Upper lobe of left lung (tissue), 4 donors: ENCODE measurements around the gene SPNS3.

Source experiments
- EP300 ChIP-seq, 4 donors: sonication (generic); formaldehyde crosslinking; IDR thresholded peaks; one replicate each; pipeline ENCODE4 v1.5.1; 2017; ENCODE audit warnings: antibody characterized with exemption in 4 of 4, control low read depth in 2 of 4
- POLR2A ChIP-seq, 4 donors: fragments of 450-650 bp; IDR thresholded peaks; one replicate each; pipeline ENCODE4 v1.5.1; 2016 to 2017; ENCODE audit warnings: antibody characterized with exemption in 4 of 4, mild to moderate bottlenecking in 2 of 4
- POLR2AphosphoS5 ChIP-seq, 2 donors: sonication (generic); formaldehyde crosslinking; IDR thresholded peaks; one replicate each; pipeline ENCODE4 v1.5.1; 2017; ENCODE audit warnings: antibody characterized with exemption in 2 of 2
- TF ChIP-seq, protein P1 (sequence below), 6 experiments: fragments of 450-650 bp in 4 of 6; fragments of 200-600 bp in 2 of 6; sonication (generic) in 2 of 6; IDR thresholded peaks; one replicate each; pipeline ENCODE4 v1.5.1; 2016 to 2019; ENCODE audit warnings: antibody characterized with exemption in 6 of 6

DNA sequence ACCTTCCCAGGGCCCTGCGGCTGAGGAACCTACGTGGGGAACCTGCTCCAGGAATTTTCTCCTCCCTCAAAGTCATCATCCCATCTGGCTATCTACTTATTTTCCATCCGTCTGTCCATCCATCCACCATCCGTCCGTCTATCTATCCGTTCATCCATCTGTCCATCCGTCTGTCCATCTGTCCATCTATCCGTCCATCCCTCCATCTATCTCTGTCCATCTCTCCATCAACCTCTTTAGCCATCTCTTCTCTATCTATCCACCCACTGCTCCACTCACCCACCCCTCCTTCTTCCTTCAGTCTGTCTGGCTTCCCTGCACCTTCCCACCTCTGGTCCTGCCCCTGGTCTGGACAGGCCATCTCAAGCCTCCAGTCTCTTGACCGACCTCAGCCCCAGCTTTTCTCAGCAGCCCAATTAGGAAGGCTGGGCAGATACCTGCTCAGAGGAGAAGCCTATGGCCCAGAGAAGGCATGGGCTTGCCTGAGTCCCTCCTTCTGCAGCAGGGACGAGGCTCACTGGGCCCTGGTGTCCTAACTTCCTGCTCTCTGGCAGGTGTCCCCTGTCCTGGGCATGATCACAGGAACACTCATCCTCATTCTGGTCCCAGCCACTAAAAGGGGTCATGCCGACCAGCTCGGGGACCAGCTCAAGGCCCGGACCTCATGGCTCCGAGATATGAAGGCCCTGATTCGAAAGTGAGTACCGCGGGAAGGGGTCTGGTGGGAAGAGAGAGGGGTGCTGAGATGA lies 98.4 kb downstream of the SPNS3 start:
- TF ChIP-seq, protein P1, sequence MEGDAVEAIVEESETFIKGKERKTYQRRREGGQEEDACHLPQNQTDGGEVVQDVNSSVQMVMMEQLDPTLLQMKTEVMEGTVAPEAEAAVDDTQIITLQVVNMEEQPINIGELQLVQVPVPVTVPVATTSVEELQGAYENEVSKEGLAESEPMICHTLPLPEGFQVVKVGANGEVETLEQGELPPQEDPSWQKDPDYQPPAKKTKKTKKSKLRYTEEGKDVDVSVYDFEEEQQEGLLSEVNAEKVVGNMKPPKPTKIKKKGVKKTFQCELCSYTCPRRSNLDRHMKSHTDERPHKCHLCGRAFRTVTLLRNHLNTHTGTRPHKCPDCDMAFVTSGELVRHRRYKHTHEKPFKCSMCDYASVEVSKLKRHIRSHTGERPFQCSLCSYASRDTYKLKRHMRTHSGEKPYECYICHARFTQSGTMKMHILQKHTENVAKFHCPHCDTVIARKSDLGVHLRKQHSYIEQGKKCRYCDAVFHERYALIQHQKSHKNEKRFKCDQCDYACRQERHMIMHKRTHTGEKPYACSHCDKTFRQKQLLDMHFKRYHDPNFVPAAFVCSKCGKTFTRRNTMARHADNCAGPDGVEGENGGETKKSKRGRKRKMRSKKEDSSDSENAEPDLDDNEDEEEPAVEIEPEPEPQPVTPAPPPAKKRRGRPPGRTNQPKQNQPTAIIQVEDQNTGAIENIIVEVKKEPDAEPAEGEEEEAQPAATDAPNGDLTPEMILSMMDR (IDR thresholded peaks at IDR 0.05), result no peak
- TF ChIP-seq POLR2AphosphoS5 (IDR thresholded peaks at IDR 0.05) (no peak), POLR2A (IDR thresholded peaks at IDR 0.05) (no peak), EP300 (IDR thresholded peaks at IDR 0.05) (no peak)
